COR-L47 (cell line): Measurements from ENCODE around the gene IL6R.

ENCODE experiments used
- DNase-seq: peaks from one replicate; lab custom pipeline; 2025; lab: John Stamatoyannopoulos, UW

Gene IL6R

DNA sequence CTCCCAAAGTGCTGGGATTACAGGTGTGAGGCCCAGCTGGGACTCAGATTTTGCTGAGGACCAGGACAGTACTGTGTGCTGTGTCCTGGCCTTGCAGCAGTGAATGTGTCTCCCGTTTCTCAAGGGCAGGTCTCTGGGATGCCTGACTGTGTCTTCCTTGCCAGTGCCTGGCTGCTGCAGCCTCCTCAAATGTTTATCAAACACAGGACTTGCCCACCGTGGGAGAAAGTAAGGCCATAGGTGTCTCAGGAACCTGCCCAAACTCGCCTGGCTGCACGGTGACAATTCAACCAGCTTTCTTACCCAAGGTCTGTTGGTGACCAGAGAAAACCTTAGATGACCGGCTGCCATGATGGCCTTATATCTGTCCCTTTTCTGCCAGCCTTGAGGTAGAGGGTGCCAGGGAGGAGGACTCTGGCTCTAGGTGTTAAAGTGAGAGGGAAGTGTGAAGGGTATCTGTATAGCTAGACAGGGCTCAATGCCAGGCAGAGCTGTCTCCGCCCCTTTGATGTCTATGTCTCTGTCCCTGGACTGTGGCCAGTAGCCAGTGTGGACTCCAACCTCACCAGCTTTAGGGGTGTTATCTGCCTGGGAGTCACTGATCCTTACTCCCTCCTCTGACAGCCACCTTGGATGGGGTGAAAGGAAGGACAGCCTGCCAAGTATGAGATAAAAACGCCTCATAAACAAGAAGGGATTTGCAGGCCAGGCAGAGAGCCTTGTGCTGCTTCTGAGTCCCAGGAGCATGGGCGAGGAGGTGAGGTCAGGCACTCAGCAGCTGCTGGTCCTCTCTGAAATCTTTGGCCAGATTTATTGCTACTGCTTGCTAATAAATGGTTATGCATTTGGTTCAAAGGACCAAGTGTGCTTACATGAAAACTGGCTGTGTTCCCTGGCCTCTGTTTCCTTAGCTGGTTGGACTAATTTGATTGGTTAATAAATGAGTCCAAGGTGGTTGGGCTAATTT lies 22.3 kb downstream of the IL6R start:
- DNase-seq = peak; percentile 51

DNA sequence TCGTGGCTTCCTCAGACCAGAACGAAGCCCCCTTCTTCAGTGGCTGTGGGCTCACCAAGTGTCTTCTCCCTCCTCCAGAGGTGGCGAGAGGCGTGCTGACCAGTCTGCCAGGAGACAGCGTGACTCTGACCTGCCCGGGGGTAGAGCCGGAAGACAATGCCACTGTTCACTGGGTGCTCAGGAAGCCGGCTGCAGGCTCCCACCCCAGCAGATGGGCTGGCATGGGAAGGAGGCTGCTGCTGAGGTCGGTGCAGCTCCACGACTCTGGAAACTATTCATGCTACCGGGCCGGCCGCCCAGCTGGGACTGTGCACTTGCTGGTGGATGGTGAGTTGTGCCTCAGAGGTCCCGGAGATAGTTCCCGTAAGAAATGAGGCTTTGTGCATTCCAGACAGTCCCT lies 24.0 kb downstream of the IL6R start:
- no peak for DNase-seq

DNA sequence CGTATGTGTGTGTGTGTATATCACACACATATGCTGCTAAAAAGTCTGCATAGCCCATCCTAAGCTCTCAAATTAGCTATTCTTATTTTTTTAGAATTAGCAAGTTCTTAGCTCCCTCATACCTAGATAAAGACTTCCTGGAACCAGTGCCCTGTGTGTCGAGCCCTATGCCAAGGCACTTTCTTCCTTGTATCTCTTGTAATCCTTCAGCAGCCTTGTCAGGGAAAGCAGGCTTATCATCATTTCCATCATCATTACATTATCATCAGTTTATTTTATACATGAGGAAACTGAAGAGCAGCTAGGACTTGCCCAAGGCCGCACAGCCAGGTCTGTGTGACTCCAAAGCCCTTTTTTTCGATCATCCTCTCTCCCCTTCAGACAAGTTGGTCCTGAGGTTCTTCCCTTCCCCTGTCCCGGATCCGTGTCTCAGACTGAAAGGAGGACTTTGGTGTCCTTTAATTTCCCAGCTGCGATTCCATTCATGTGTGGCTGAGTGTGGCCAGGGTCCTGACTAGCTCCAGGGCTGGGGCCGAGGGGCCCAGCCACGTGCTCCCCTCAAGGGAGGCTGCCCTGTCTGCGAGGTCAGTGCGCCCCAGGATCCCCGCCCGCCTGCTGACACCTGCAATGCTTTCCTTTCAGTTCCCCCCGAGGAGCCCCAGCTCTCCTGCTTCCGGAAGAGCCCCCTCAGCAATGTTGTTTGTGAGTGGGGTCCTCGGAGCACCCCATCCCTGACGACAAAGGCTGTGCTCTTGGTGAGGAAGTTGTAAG lies 24.9 kb downstream of the IL6R start:
- no peak for DNase-seq

DNA sequence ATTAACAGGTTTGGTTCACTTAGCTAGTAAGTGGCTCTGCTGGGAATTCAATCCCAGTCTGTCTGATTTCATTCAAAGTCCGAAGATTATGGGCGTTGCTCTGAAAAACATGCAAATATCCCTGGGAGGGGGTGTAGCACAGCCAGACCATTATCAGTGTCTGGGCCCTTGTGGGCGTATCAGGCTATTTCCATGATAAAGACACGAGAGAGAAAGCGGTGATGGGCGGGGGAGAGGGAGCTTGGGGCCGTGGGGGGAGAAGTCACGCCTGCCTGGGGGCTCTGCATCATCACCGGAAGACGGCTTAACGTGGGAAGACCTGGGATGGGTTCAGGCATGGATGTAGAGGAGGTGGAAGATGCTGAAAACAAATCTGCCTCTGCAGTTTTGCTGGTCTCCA lies 25.8 kb downstream of the IL6R start:
- no peak for DNase-seq

DNA sequence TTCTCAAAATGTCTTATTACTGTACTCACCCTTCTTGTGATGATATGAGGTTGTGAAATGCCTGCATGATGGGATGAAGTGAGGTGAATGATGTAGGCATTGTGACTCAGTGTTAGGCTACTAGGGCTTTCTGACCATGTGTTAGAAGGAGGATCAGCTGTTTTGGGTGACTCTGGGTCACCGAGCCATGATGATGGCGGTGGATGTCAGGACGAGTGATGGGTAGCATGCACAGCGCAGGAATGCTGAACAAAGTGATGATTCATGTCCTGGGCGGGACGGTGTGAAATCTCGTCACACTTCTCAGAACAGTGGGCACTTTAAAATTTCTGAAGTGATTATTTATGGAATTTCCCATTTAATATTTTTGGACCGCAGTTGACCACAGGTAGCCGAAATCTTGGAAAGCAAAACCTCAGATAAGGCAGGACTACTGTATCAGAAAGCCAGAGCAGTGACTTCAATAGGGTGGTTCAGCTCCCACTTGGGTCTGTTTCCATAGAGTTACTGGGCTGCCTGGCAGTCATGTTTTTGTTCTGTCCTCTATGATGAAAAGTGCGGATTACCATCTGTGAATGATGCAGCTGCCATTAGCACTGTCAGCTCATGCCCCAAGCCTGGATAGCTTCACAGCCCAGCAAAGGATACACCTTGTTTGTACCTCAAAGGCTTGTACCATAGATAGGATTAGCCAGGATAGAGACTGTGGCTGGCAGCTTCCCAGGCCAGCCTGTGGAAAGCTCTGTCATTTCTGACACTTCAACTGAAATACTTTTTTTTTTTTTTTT lies 26.6 kb downstream of the IL6R start:
- DNase-seq = no peak

DNA sequence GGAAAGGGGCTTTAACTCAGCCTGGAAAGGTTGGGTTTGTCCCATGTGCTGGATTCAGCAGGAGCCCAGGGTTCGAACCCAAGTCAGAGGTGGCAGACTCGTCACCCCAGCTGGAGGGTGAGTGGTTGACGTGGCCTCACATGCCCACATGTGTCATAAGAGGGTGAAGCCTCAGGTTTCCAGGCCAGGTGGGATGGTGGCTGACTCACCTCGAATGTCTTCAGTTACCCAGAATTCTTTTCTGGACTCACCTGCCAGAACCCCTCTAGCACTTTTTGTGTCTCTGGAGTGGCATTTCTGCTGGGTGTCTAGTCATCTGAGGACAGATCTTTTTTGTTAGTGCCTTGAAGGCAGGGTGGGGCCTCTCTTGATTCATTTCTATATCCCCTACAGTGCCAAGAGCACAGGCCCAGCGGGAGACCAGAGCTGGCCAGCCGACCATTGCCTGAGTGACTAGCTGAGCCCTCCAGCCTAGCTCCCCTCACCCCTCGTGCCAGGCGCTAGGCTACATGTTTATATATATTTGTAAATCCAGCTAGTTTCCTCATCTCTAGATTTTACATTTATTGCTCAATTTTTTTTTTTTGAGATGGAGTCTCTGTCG lies 28.1 kb downstream of the IL6R start:
- DNase-seq = no peak

DNA sequence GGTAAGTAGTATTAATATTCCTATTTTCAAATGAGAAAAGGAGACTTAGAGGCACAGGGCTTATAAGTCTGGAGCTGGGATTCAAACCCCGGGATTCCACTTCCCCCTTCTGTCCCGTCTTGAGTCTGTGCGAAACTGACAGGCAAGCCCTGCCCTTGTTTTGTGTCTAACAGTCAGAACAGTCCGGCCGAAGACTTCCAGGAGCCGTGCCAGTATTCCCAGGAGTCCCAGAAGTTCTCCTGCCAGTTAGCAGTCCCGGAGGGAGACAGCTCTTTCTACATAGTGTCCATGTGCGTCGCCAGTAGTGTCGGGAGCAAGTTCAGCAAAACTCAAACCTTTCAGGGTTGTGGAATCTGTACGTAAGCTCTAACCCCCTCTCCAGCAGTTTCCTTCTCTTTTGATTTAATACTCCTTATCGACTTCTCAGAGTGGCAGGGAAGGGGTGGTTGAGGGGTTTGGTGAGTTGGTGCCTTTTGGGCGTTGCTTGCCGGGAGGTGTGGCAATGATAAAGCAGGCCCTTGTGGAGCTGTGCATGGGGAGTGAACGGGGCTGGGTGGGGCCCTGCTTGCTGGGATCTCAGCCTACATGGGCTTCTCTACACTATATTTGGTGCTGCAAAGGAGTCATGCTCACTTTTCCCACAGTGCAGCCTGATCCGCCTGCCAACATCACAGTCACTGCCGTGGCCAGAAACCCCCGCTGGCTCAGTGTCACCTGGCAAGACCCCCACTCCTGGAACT lies 29.4 kb downstream of the IL6R start:
- DNase-seq = no peak

DNA sequence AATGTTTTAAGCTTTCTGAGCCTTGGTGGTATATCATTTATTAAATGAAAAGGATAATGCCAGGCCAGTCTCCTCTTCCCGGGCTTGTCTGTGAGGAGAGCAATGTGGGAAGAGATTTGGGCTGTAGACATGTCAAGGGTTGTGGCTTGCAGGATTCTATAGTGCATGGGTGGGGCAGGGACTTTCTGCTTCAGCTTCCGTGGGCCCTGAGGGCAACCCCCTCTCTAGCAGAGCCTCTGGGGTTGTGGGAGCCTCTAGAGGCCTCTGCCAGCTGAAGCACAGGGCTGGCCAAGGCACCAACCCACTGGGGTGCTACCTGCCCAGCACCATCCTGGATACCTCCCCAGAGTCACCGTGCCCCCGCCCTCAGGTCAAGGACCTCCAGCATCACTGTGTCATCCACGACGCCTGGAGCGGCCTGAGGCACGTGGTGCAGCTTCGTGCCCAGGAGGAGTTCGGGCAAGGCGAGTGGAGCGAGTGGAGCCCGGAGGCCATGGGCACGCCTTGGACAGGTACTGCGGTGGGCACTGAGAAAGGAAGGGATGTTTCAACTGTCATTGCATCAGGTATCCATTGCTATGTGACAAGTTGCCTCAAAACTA lies 30.6 kb downstream of the IL6R start:
- DNase-seq = no peak

DNA sequence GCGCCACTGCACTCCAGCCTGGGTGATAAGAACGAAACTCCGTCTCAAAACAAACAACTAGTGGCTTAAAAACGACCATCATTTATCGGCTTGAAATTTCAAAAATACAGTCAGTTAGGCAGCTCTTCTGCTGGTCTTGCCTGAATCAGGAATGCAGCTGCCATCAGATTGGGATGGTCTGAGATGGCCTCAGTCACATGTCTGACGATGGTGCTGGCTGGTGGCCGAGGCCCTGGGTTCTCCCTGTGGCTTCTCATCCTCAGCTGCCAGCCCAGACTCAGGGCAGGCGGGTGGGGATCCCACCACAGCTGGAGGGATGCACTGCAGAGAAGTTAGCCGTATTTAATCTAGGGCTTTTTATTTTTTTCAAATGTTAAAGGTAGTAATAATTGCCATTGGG lies 31.3 kb downstream of the IL6R start:
- no peak for DNase-seq

DNA sequence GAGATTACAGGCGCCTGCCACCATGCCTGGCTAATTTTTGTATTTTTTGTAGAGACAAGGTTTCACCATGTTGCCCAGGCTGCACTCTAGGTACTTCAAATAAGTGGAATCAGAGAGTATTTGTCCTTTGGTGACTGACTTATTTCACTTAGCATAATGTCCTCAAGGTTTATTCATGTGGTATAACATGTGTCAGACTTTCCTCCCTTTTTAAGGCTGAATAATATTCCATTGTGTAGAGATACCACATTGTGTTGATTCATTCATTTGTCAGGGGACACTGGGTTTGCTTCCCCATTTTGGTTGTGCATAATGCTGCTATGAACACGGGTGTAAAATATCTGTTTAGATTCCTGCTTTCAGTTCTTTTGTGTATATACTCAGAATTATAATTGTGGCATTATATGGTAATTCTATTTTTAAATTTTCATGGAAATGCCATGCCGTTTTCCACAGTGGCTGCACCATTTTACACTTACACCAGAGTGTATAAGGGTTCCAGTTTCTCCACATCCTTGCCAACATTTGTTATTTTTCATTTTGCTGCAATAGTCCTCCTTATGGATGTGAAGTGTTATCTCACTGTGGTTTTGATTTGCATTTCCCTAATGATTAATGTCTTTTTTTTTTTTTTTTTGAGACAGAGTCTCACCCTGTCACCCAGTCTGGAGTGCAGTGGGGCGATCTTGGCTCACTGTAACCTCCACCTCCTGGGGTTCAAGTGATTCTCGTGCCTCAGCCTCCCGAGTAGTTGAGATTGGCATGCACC lies 35.1 kb downstream of the IL6R start:
- no peak for DNase-seq

DNA sequence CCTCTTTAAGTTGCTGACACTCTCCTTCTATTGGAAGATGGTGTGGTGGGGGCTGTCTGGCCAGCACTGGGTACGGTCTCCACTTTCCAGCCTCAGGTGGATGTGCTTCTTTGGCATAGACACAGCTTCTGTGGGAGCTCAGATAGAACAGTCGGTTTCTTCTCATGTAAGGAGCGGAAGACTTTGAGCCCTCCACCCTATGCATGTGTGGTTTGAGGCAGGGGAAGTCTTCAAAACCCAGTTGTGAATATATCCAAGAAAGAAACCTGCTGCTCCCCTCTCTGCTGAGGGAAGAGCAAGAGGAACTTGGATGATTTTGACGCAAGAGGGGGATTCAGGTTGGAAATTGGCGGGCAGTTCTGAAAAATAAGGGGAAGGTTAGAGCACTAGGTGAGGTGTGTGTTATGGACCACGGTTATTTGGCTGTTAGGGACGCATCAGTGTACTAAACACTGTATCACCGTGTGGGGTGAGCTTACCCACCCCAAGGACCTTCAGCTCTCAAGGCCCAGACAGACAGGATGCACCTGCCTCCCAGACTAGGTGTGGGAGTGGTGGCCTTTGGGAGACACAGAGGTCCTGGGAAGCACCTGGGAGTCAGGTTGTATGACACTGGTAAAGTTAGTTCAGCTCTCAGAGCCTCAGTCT lies 36.2 kb downstream of the IL6R start:
- no peak for DNase-seq

DNA sequence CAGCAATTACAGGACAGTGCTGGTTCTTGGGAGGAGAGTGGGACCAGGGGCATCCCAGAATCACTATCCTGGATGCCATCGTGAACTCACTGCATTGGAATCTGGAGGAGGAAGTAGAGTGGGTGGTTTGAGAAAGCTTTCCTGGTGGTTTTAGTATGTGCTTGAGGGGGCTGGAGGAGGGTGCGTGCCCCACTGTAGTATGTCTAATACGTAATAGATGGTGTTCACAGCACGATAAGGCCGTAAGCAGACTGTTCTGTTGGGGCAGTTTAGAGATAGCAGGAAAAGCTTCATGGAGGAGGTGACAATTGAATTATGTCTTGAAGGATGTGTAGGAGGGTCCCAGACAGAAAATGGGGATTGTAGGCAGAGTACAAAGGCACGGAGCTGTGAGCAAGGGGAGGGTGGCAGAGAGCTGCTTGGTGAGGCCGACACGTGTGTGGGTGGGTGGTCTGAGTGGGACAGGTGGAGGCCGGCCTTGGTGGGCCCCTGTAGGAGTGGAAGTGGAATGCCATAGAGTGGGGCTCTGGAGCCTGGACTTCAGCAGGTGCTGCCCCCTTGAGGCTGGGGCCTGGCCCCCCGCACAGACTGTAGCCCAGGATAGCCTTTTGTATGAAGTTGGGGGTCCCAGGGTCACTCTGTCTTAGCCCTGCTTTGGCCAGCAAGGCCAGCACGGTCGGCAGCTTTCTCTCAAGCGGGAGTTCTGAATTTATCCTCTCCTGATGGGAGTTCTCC lies 37.0 kb downstream of the IL6R start:
- DNase-seq = no peak

DNA sequence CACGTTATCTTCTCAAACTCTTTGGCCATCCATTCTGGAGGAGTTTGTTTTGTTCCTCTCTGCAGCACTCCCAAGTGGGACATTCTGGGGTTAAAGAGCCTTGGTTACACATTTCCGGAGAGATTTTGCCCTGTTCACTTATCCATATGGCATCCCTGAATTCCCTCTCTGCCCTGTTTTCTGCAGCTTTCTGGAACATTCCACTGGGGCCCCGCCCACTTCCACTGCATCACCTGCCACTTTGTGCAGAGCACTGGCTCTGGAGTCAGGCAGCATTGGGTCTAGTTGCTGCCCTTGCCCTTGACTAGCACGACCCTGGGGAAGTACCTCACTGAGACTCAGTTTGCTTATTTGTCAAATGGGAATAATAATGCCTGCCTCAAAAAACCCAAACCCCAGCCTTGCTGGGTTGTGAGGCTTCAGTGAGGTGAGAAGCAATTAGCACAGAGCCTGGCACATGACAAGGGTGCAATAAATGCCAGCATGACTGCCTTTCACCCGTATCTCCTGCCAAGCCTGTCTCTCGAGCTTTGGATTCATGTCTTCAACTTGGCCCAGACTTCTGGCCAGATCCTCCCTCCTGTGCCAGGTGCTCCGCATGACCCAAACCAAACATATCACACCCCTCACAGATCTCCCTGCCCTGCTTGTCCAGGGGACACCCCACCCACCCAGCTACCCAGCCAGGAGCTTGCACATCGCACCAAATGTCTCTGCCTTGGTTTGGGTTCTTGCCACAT lies 38.3 kb downstream of the IL6R start:
- no peak for DNase-seq

DNA sequence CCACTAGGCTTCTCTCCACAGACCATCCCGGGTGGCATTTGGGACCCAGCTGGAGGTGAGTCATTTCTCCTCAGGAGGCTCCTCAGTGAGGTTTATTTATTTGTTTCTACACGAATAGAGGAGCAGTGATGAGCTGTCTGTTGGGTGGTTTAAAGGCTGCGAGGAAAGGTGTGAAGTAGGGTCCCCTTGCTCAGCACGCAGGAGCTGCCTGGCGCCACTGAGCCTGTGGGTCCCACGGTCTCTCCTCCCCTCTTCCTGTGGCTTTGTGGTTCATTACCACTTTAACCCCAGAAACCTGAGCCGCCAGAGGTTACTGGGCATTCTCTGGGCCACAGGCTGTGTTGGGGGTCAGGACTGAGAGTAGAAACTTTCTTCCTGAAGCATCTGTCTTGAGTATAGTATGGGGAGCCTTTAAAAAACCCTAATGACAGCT lies 39.9 kb downstream of the IL6R start:
- no peak for DNase-seq

DNA sequence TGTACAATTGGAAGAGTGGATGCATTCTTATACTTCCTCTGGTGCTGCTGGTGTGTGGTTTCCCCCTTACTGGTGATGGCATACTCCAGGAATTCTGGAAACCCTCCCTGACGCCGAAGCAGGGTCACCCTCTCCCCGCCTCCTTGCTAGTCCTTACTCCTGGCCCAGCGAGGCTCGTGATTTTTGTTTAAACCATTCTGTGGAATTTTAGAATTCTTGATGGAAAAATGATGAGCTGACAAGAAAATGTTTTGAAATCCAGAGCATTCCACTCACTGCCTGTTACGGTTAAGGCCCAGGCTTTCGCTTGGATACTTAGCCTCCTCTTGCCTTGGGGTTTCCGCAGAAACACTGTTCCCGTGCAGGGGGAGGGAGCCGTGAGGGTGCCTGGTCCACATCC lies 41.1 kb downstream of the IL6R start:
- no peak for DNase-seq

DNA sequence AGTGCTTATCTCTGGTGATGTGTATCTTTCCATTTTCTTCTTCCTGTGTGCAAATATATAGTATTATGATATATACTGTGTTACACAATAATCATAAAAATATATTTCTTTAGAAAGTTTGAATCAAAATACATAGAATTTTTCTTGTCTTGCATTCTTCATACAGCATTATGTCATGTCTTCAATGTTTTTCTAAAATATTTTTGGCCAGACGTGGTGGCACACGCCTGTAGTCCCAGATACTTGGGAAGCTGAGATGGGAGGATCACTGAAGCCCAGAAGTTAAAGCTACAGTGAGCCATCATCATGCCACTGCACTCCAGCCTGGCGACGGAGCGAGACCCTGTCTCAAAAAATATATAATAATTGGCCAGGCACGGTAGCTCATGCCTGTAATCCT lies 41.6 kb downstream of the IL6R start:
- no peak for DNase-seq

DNA sequence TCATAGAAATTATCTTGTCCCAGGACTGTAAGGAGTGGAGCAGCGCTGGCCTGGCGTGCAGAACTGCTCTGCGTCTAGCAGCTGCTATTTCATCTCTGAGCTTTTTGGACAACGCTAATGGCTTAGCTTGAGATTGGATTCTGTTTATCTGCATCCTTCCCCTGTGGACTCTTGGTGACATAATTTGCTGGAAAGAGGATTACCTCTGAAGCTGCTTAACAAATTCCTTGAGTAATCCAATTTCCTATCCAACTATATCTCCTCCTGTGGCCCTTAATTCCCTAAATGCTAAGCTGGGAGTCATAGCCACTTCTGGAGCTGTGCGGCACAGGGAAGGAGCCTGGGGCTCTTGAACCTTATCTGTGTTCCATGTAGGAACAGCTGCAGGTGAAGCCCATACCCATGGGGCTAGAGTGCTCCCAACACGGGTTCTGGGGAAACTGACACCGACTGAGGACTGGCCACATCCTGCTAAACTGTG lies 43.2 kb downstream of the IL6R start:
- DNase-seq = no peak

DNA sequence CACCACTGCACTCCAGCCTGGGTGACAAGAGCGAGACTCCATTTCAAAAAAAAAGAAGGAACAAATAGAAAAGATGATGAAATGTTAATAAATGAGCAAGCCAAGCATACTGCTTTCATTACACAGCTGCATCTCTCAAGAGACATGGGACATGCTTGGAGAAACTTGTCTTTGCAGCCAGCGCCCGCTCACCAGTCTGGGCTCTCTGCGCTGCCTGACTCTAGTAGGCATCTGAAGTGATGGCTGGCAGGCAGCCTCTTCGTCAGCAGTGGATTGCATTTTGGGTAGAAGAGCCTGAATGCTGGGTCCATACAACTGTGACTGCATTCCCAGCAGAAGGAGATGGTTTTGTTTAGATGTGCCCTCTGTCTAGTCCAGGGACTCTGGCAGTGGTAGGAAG lies 48.0 kb downstream of the IL6R start:
- no peak for DNase-seq
